SK-MEL-5 (cell line): ENCODE measurements around the gene RASIP1. TPM values are rescaled to one million over a fixed set of nuclear protein-coding genes. Genes with fewer than 3 reads are reported as not detected.
A peak's percentile ranks its signal among the peaks of the same experiment; 100 is the strongest.
"Not testable (repeated sequence)": the region's sequence is repeated elsewhere in the genome, so short reads cannot be mapped to it uniquely, and the experiment has no call there.

Source experiments
- DNase-seq: peaks from one replicate; pipeline ENCODE4 v3.0.0-alpha.2; 2016; ENCODE audit warnings: low read depth, low spot score
- in situ Hi-C: cut with HindIII; loops from 2 replicates; pipeline ENCODE4 v1.10.0; 2016; ENCODE audit warnings: low sequenced_read_pairs, high pct_unique_total_duplicates, low pct_unique_long_range_greater_than_20kb
- total RNA-seq: library from RNA; depleted of rRNA; stranded (reverse); fragments of >200 nt; shearing (Covaris generic); gene quantifications from 2 replicates; pipeline ENCODE4 v1.2.3, GENCODE V29; 2014

Gene RASIP1
- total RNA-seq, 1 experiment from 2014 or later = 0.71 TPM

GRCh38 chr19:48687776-48688175, 52.6 kb downstream of the RASIP1 start:
- in situ Hi-C loops = no loop called here
- DNase-seq = no peak

DNA sequence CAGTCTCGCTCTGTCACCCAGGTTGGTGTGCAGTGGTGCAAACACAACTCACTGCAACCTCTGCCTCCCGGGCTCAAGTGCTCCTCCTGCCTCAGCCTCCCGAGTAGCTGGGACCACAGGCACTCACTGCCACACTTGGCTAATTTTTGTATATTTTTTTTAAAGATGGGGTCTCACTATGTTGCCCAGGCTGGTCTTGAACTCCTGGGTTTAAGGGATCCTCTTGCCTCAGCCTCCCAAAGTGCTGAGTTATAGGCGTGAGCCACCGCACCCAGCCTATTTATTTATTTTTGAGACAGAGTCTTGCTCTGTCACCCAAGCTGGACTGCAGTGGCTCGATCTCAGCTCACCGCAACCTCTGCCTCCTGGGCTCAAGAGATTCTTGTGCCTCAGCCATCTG, 53.8 kb downstream of the RASIP1 start:
- DNase-seq, in situ Hi-C loops: not testable (repeated sequence)

GRCh38 chr19:48686088-48686487, 54.3 kb downstream of the RASIP1 start:
- peak; percentile 58 for DNase-seq
- in situ Hi-C loops = no loop called here

- in situ Hi-C loops = no loop called here
- no peak for DNase-seq
Observed at GRCh38 chr19:48685583-48685982, 54.8 kb downstream of the RASIP1 start.

GRCh38 chr19:48683349-48683748, 57.1 kb downstream of the RASIP1 start:
- no peak for DNase-seq
- in situ Hi-C loops = no loop called here

- in situ Hi-C loops = no loop called here
- DNase-seq = peak; percentile 28
Observed at GRCh38 chr19:48681127-48681470, 59.3 kb downstream of the RASIP1 start.

DNA sequence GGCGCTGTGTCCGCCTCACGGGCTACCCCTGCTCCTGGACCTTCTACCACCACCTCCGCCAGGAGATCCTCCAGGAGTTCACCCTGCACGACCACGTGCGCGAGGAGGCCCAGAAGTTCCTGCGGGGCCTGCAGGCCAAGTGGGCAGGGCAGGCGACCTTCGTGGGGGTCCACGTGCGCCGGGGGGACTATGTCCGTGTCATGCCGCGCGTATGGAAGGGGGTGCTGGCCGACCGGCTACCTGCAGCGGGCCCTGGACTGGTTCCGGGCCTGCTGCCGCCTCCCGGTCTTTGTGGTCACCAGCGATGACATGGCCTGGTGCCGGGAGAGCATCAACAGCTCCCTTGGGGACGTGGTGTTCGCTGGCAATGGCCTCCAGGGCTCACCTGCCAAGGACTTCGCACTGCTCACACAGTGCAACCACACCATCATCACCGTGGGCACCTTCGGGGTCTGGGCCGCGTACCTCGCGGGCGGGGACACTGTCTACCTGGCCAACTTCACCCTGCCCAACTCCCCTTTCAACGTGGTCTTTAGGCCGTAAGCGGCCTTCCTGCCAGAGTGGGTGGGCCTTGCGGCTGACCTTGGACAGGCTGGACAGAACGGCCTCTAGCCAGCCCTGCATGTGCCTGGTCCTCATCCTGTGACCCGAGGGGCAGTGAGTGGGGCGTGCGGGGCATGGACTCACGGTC, 59.8 kb downstream of the RASIP1 start:
- no peak for DNase-seq
- in situ Hi-C loops = no loop called here

DNA sequence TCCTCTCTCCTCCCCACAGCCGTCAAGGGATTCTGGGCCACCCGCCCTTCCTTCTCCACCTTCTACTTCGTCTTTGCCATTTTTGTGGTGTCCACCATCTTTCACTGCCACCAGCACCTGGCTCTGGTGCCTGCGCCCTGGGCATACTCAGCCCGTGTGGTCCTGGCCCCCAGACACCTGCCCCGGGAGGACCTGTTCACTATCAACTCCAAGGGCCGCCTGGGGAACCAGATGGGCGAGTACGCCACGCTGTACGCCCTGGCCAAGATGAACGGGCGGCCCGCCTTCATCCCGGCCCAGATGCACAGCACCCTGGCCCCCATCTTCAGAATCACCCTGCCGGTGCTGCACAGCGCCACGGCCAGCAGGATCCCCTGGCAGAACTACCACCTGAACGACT, 60.4 kb downstream of the RASIP1 start:
- DNase-seq, in situ Hi-C loops: not testable (repeated sequence)

- DNase-seq = no peak
- in situ Hi-C loops = no loop called here
Observed at GRCh38 chr19:48678201-48678600, 62.2 kb downstream of the RASIP1 start.

GRCh38 chr19:48676887-48677286, 63.5 kb downstream of the RASIP1 start:
- in situ Hi-C loops = no loop called here
- DNase-seq = no peak

DNA sequence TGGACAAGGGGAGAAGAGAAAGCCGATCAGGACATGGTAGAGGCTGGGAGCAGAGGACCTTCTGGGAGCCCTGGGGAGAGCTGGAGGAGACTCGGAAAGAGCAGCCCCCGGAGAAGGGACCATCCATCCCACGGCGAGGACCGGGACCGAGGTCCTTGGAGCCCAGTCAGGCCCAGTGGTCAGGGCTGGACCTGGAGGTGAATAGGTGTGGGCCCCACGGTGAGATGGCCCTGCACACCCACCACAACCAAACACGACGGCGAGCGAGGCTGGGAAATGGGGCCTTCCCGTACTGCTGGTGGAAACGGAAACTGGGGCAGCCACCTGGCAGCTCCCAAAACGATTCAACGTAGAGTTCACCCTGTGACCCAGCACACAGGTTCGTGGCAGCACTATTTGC, 63.9 kb downstream of the RASIP1 start:
- no peak for DNase-seq
- in situ Hi-C loops = no loop called here

GRCh38 chr19:48674921-48675824, 65.2 kb downstream of the RASIP1 start:
- in situ Hi-C loops = no loop called here
- DNase-seq = peak; percentile 95

DNA sequence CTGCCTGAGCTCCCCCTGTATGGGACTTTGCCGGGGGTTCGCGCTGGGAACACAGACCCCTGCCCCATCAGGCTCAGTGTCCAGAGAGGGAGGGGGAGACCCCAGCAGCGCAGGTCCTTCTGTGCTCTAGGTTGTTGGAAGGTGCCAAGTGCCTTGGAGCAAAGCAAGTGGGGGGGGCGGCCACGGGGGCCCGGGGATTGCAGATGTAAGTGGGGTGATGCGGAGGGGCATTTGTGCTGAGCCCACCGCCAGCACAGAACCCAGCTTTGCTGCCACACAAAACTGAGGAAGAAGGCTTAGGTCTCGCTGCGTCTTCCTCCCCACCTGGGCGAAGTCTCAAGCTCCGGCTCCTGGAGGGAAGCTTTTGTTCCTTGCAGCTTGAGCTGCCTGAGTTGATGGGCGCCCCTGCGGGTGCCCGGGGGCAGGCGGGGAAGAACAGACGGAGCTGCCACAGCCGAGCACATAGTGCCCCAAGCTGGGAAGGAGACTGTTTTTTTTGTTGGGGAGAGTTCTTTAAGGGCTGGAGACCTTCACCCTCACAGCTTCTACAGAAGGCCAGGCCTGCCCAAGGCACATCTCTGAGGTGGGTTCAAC, 66.1 kb downstream of the RASIP1 start:
- DNase-seq = no peak
- in situ Hi-C loops = no loop called here

DNA sequence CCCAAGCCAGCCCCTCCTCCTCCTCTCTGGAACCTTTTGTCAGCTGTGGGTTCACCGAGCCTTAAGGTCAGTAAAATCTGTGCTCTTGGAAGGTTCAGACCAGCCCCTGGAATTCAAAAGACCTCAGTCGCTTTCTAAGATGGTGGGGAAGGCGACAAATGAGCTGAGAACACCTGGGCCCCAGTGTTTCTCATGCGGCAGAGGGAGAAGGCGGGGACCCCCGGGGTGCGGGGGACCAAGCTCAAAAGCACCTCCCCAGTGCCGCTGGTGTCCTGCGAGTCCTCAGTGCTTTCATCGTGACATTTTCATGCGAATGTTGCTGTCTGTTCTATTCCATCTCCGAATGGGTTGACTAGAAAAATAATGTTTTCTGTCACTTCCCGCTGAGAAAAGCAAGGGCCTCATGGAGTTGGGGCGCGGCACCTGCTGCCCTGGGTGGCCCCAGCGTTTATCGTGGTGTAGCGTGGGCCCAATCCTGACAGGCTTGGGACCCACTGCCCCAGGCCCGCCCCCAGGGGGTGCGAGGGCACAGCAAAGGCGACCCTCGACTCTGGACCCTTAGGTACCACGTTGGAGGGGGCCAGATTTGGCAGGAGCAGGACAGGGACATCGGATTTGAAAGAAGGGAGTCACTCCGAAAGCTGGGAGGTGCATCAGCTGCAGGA, 66.8 kb downstream of the RASIP1 start:
- no peak for DNase-seq
- in situ Hi-C loops = no loop called here

GRCh38 chr19:48672994-48673393, 67.4 kb downstream of the RASIP1 start, which contains the start of gene NTN5:
NTN5 (minus strand) TSS chr19:48673017; CDS start chr19:48670986, 2,031 bp downstream.
- in situ Hi-C loops = no loop called here

DNA sequence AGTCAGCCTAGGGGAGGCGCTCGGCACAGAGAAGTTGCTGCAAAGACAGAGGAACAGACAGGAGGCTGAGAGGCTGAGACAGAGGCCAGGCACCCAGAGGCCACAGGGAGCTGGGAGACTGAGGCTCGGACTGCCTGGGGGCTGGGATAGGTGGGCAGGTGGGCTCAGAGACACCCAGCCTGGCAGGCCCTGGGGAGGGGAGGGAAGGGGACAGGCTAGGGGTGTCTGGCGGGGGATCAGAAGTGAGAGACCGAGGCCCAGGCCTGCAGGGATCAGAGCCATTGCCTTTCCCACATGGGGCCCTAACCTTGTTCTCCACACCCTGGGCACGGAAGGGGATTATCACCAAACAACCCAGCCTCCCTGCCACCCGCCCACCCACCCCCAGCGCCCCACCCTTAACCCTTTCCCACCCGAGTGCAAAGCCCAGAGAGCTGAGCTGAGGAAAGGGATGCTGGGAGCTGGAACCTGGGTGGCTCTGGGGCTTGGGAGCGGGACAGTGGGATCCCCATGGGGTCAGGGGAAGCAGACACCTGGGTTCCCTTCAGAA, 68.9 kb downstream of the RASIP1 start:
- in situ Hi-C loops = no loop called here
- no peak for DNase-seq

More at GRCh38 chr19:48672994-48673393, 67.4 kb downstream of the RASIP1 start, which contains the start of gene NTN5:
- DNase-seq = no peak

DNA sequence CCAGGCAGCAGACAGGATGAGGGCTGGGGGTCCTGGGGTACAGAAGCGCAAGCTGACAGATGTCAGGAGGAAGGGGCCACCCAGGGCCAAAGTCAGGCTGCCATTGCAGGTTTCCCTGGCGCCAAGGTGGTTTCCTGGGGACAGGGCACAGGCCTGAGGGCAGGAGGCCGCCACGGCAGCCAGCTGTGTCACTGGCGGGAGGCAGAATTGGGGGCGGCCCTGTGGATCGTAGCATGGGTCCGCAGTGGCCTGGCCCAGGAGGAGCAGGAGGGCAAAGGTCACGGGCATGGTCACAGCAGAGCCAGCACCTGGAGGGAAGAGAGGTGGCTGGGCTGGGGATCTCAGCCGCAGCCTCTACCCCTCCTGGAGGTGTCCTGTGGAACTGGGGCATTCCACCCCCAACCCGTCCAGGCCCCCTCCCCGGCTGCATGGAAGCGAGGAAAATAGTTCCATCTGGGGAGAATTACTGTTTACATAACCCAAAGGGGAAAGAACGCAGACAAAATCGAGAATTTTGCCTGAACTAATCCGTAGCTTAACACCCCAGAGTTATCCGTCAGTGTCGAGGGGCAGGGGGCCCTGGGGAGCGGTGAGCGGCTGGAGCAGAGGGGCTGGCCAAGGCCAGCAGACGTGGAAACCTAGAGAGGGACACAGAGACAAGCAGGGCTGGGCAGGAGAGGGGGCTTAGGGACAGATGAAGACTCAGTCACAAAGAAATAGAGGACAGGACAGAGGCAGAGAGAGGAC, 69.5 kb downstream of the RASIP1 start:
- in situ Hi-C loops = no loop called here
- DNase-seq = no peak
